Mesothelial cell of epicardium (in vitro differentiated cells): ENCODE measurements around the gene SPDEF. TPM values are rescaled to one million over a fixed set of nuclear protein-coding genes. Genes with fewer than 3 reads are reported as not detected.

ENCODE experiments used
- DNase-seq, 2 experiments: peaks; one replicate each; pipeline ENCODE4 v3.0.0; 2021; ENCODE audit warnings: low spot score in 2 of 2; ENCODE audit not compliant: unreplicated experiment in 2 of 2
- H3K27ac Mint-ChIP-seq: 2 replicates; pipeline ENCODE4 v1.8.0; 2021; ENCODE audit warnings: mixed read lengths
- H3K27me3 Mint-ChIP-seq: 2 replicates; pipeline ENCODE4 v1.8.0; 2021; ENCODE audit warnings: low read depth, mixed read lengths
- H3K36me3 Mint-ChIP-seq: 2 replicates; pipeline ENCODE4 v1.8.0; 2021; ENCODE audit warnings: mixed read lengths
- H3K4me1 Mint-ChIP-seq: 2 replicates; pipeline ENCODE4 v1.8.0; 2021; ENCODE audit warnings: mixed read lengths
- H3K4me3 Mint-ChIP-seq: 2 replicates; pipeline ENCODE4 v1.8.0; 2021; ENCODE audit warnings: mild to moderate bottlenecking, moderate library complexity, mixed read lengths
- H3K9me3 Mint-ChIP-seq: 2 replicates; pipeline ENCODE4 v1.8.0; 2021; ENCODE audit warnings: mixed read lengths
- CTCF ChIP-seq: fragments of 200-600 bp; sonication (generic); IDR thresholded peaks from one replicate; pipeline ENCODE4 v1.5.0; 2021; ENCODE audit warnings: antibody characterized with exemption; ENCODE audit not compliant: unreplicated experiment
- total RNA-seq: library from RNA; stranded (reverse); gene quantifications from 3 replicates; pipeline ENCODE4 v1.2.1, GENCODE V29; 2021

SPDEF gene
- total RNA-seq, 1 donor from 2014 or later: 0.34 TPM

DNA sequence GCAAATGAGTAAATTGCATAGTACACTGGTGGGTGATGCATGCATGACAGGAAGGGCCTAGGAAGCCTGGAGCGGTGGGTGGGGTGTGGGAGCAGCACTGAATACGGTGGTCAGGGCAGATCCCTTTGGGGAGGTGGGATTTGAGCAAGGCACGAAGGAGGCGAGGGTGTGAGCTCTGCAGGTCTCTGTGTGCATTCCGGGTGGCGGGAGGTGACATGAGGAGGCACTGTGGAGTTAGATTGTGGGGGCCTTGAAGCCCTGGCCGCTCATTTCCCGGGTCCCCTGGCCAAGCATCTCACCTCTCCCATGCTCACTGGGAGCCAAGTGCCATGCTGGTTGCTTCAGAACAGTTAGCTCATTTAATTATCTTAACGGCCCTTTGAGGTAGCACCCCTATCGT lies 6.2 kb upstream of the SPDEF start:
- H3K36me3 Mint-ChIP-seq: no peaks in the 10 kb centered on the region
- H3K4me3 Mint-ChIP-seq: no peak overlapping the region
- no peak for DNase-seq
- no peaks in the 10 kb centered on the region for H3K9me3 Mint-ChIP-seq
- H3K27me3 Mint-ChIP-seq: no peaks in the 10 kb centered on the region
- no peak overlapping the region for H3K27ac Mint-ChIP-seq
- TF ChIP-seq CTCF: no peak
- no peaks in the 10 kb centered on the region for H3K4me1 Mint-ChIP-seq

- Mint-ChIP-seq H3K27me3 (no peaks in the 10 kb centered on the region), H3K36me3 (no peaks in the 10 kb centered on the region)
These were observed 5.0 kb upstream of the SPDEF start for GRCh38 chr6:34561227-34561530.

GRCh38 chr6:34560366-34561226 lies 4.5 kb upstream of the SPDEF start:
- no peak overlapping the region for H3K27ac Mint-ChIP-seq
- no peaks in the 10 kb centered on the region for H3K36me3 Mint-ChIP-seq
- H3K4me1 Mint-ChIP-seq: no peaks in the 10 kb centered on the region
- TF ChIP-seq CTCF: no peak
- DNase-seq: no peak
- no peak overlapping the region for H3K4me3 Mint-ChIP-seq
- no peaks in the 10 kb centered on the region for H3K27me3 Mint-ChIP-seq
- no peaks in the 10 kb centered on the region for H3K9me3 Mint-ChIP-seq

More at GRCh38 chr6:34561227-34561530, 5.0 kb upstream of the SPDEF start:
- H3K4me3 Mint-ChIP-seq: no peak overlapping the region
- no peaks in the 10 kb centered on the region for H3K9me3 Mint-ChIP-seq
- TF ChIP-seq CTCF: no peak
- DNase-seq: no peak
- H3K4me1 Mint-ChIP-seq: no peaks in the 10 kb centered on the region
- H3K27ac Mint-ChIP-seq: no peak overlapping the region

GRCh38 chr6:34559651-34560365 lies 3.7 kb upstream of the SPDEF start:
- TF ChIP-seq CTCF: no peak
- Mint-ChIP-seq H3K27me3 (no peaks in the 10 kb centered on the region), H3K36me3 (no peaks in the 10 kb centered on the region), H3K9me3 (no peaks in the 10 kb centered on the region), H3K4me3 (no peak overlapping the region), H3K4me1 (no peaks in the 10 kb centered on the region), H3K27ac (no peak overlapping the region)
- DNase-seq: no peak

GRCh38 chr6:34558172-34558714 lies 2.1 kb upstream of the SPDEF start:
- Mint-ChIP-seq H3K4me1 (peaks cover 11% of the 10 kb centered on the region), H3K4me3 (no peak overlapping the region), H3K27ac (no peak overlapping the region), H3K36me3 (no peaks in the 10 kb centered on the region), H3K9me3 (no peaks in the 10 kb centered on the region), H3K27me3 (no peaks in the 10 kb centered on the region)
- no peak for DNase-seq
- no peak for TF ChIP-seq CTCF
